NCI-H446 (cell line): ENCODE results near the gene ACLY.
A peak's percentile ranks its signal among the peaks of the same experiment; 100 is the strongest.
"Not testable (repeated sequence)": the region's sequence is repeated elsewhere in the genome, so short reads cannot be mapped to it uniquely, and the experiment has no call there.

ENCODE experiments used
- DNase-seq, 2 experiments: peaks; one replicate each; lab custom pipeline; 2025; lab: John Stamatoyannopoulos, UW

The ACLY gene

DNA sequence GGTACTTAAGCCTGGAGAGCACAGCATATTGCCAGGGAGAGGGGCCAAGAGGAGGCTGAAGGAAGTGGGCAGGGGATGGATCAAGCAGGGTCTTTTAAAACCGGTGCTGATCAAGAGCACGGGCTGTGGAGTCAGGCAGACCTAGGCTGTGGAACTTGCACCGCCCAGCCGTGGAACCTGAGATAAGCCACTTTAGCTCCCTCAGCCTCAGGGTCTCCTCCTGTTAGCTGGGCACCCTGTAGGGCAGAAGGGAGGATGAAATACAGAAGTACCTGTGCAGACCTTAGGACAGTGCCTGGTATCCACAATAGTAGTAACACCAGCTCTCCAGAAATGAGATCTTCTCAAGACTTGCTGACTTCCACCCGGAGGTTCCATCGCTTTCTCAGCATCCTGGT is 20.9 kb upstream of the ACLY start:
- no peak for DNase-seq

- DNase-seq, result no peak
Observed at GRCh38 chr17:41939044-41939692, 20.4 kb upstream of the ACLY start.

GRCh38 chr17:41937970-41938954 is 19.5 kb upstream of the ACLY start:
- no peak for DNase-seq

- no peak for DNase-seq
Observed at GRCh38 chr17:41935641-41936040, 16.9 kb upstream of the ACLY start.

- no peak for DNase-seq
Observed at GRCh38 chr17:41932816-41933389, 14.2 kb upstream of the ACLY start.

- not testable (repeated sequence) for DNase-seq
Observed at GRCh38 chr17:41931715-41932114, 13.0 kb upstream of the ACLY start.

GRCh38 chr17:41930833-41931156 is 12.0 kb upstream of the ACLY start:
- DNase-seq, result not testable (repeated sequence)

DNA sequence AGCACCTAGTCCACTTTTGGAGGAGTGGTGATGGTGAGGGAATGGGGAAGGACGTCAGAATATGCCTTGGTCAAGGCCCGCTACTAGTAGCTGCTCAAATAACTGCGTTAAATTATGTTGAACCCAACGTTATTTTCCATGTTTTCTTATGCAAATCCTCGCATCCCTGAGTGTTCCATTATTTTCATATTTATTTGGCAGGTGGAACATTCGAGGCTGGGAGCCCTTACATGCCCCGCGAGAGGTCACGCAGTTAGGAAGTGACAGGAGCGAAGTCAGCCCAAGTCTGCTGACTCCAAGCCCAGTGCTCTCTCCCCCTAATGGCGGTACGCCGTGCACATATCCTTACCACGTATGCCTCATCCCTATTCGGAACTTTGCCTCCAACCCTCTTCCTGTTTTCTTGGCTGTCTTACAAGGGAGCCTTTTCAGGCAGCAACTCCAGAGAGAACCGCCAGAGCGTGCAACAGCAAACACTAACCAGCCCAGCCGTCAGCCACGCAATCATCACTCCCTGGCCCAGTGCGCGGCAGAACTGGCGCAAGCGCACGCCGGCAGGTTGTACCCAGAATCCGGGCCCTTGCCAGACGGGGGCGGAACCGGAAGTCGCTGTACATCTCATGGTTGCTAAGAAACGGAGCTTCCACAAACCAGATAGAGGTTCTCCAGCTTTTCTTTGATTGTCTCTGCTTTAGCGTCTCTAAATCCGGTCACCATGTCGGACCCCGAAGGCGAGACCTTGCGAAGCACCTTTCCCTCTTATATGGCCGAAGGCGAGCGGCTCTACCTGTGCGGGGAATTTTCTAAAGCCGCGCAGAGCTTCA is 11.5 kb upstream of the ACLY start, which contains the start of gene ODAD4:
Gene ODAD4 (plus strand): TSS at position 609 of the 824 bp plus-strand sequence. CDS start 107 bp downstream, at position 716.
- DNase-seq, result peak; percentile 89 to 95

GRCh38 chr17:41928693-41929251 is 10.0 kb upstream of the ACLY start:
- no peak for DNase-seq

GRCh38 chr17:41925991-41926590 is 7.3 kb upstream of the ACLY start:
- DNase-seq, result no peak

GRCh38 chr17:41920580-41920955 is 1.8 kb upstream of the ACLY start:
- no peak for DNase-seq

GRCh38 chr17:41919840-41920579 is 1.3 kb upstream of the ACLY start:
- no peak for DNase-seq

GRCh38 chr17:41919165-41919817 is 540 bp upstream of the ACLY start:
- no peak for DNase-seq

GRCh38 chr17:41917679-41918313 is 955 bp downstream of the ACLY start:
- peak in 1 of 2 experiments; percentile 85 for DNase-seq

DNA sequence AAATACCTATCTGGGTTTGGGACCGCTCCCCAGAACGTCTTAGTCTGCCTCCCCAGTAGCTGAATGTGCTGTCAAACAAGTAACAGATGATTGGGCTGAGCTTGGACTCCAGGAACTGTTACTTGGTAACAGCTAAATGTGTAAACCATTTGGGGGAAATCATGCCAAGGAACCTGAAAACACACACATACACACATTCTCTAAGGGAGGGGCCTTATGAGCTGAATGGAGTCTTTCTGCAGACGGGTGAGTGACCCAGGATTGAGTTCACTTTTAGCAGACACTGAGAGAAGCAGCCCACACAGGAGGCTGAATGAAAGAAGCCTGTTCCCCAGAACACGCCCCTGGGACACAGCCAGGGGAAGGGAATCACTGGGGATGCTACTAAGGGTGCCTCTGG is 1.6 kb downstream of the ACLY start:
- peak; percentile 19 to 33 for DNase-seq

DNA sequence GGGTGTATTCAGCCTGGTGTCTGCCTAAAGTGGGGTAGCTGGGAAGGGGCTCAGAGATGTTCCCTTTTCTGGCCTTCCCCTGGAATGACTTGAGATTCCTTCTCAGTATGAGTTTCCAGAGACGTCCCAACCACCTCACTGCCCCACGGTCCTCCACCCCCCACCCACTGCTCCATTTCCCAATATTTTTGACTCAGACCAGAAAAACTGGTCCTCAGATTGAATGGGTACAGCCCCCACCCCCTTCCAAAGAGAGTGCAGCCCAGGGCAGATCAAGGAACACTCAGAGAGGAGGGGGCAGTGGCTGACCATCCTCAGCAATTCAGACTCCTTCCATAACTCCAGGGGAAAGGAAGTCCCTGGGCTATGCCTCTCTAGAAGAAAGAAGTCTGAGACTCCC is 3.2 kb downstream of the ACLY start:
- DNase-seq, result no peak

DNA sequence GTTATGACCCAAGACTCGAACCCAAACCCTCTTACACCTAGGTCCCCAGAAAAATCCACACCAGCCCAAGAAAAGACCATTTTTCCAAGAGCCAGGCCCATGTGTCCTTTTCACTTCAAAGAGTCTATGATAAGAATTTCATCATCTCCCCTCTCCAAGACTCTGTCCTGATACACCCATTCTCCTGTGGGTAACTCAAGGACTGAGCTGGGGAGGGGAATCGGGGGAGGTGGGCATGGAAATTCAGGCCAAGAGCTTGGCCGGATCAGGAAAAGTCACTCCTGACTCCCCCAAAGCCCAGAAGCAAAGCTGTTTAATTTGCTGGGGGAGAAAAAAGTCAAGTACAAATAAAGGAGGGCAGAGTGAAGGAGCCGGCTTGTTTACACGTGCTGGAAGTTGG is 3.7 kb downstream of the ACLY start:
- no peak for DNase-seq

- no peak for DNase-seq
Observed at GRCh38 chr17:41914358-41914766, 4.4 kb downstream of the ACLY start.

DNA sequence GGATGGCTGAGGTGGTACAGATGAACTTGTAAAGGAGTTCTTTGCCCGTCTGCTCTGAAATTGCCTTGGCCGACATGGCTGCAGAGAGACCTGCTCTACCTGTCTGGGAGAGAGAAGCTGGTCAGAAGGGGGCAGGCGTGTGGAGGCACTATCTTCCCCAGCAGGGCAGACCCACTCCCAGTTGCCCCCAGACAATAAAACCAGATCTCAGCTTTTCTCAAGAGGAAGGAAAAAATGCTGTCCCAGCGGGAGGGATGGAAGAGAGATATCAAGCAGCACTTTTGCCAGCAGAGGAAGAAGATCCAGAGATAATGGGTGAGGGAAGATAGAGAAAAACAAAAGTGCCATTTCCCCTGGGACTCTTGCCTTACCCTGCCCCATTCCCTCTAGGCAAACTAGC is 5.0 kb downstream of the ACLY start:
- DNase-seq, result no peak

- DNase-seq, result no peak
Observed at GRCh38 chr17:41912925-41913324, 5.8 kb downstream of the ACLY start.
